SK-N-SH treated with all-trans-retinoic acid at 6 μM for 48 hours (cell line): ENCODE measurements around the gene GLIS2.
"Not testable (repeated sequence)": the region's sequence is repeated elsewhere in the genome, so short reads cannot be mapped to it uniquely, and the experiment has no call there.

Source experiments
- ATAC-seq: fragments of 200-7000 bp; cut with Tn5 transposase; 3 replicates; pipeline ENCODE4 v1.9.1; 2020; ENCODE audit warnings: mild to moderate bottlenecking, moderate library complexity
- ARNTL ChIP-seq: fragments of 450-650 bp; formaldehyde crosslinking; IDR thresholded peaks from 2 replicates; pipeline ENCODE4 v1.5.0; 2020; ENCODE audit warnings: low read depth, mild to moderate bottlenecking, moderate library complexity, borderline replicate concordance
- BACH2 ChIP-seq: fragments of 250-450 bp; sonication (Bioruptor Pico); IDR thresholded peaks from 2 replicates; pipeline ENCODE4 v1.9.0; 2021; ENCODE audit warnings: mild to moderate bottlenecking, borderline replicate concordance
- CSDC2 ChIP-seq: fragments of 250-450 bp; sonication (Bioruptor Pico); IDR thresholded peaks from 2 replicates; pipeline ENCODE4 v1.5.0; 2020; ENCODE audit warnings: mild to moderate bottlenecking, moderate library complexity
- GLIS3 ChIP-seq: fragments of 250-450 bp; sonication (Bioruptor Pico); IDR thresholded peaks from 2 replicates; pipeline ENCODE4 v1.5.0; 2020; ENCODE audit warnings: mild to moderate bottlenecking, moderate library complexity
- ISL1 ChIP-seq: fragments of 250-450 bp; sonication (Bioruptor Pico); IDR thresholded peaks from 2 replicates; pipeline ENCODE4 v2.1.2; 2022; ENCODE audit warnings: mild to moderate bottlenecking, moderate library complexity
- PPARA ChIP-seq: fragments of 250-450 bp; sonication (Bioruptor Pico); IDR thresholded peaks from 2 replicates; pipeline ENCODE4 v1.5.0; 2020; ENCODE audit warnings: mild to moderate bottlenecking, borderline replicate concordance
- SNAI2 ChIP-seq: fragments of 250-450 bp; sonication (Bioruptor Pico); IDR thresholded peaks from 2 replicates; pipeline ENCODE4 v1.5.0; 2020; ENCODE audit warnings: mild to moderate bottlenecking, moderate library complexity
- ZC3H10 ChIP-seq: fragments of 250-450 bp; sonication (Bioruptor Pico); IDR thresholded peaks from 2 replicates; pipeline ENCODE4 v1.5.1; 2021; ENCODE audit warnings: mild to moderate bottlenecking, moderate library complexity
- ZFP3 ChIP-seq: fragments of 250-450 bp; sonication (Bioruptor Pico); IDR thresholded peaks from 2 replicates; pipeline ENCODE4 v1.5.0; 2020; ENCODE audit warnings: mild to moderate bottlenecking, moderate library complexity
- ZFP30 ChIP-seq: fragments of 450-650 bp; formaldehyde crosslinking; IDR thresholded peaks from 2 replicates; pipeline ENCODE4 v1.5.0; 2022; ENCODE audit warnings: mild to moderate bottlenecking, moderate library complexity
- ZNF565 ChIP-seq: fragments of 450-650 bp; formaldehyde crosslinking; conservative IDR thresholded peaks from 2 replicates; pipeline ENCODE4 v1.5.0; 2020; ENCODE audit warnings: low read depth, mild to moderate bottlenecking, moderate library complexity
- ZNF70 ChIP-seq: fragments of 450-650 bp; formaldehyde crosslinking; IDR thresholded peaks from 2 replicates; pipeline ENCODE4 v1.5.0; 2020; ENCODE audit warnings: mild to moderate bottlenecking, moderate library complexity
- ZNF8 ChIP-seq: fragments of 450-650 bp; formaldehyde crosslinking; IDR thresholded peaks from 2 replicates; pipeline ENCODE4 v1.5.0; 2020; ENCODE audit warnings: mild to moderate bottlenecking, moderate library complexity
- TF ChIP-seq, protein P1 (sequence below): fragments of 250-450 bp; sonication (Bioruptor Pico); IDR thresholded peaks from 2 replicates; pipeline ENCODE4 v1.5.1; 2021; ENCODE audit warnings: mild to moderate bottlenecking, moderate library complexity
- TF ChIP-seq, protein P2 (sequence below): fragments of 250-450 bp; sonication (Bioruptor Pico); IDR thresholded peaks from 2 replicates; pipeline ENCODE4 v1.5.0; 2020; ENCODE audit warnings: mild to moderate bottlenecking, moderate library complexity
- TF ChIP-seq, protein P3 (sequence below): fragments of 250-450 bp; sonication (Bioruptor Pico); IDR thresholded peaks from 2 replicates; pipeline ENCODE4 v1.8.0; 2021; ENCODE audit warnings: low read depth, mild to moderate bottlenecking, moderate library complexity, borderline replicate concordance
- TF ChIP-seq, protein P4 (sequence below): fragments of 250-450 bp; sonication (Bioruptor Pico); IDR thresholded peaks from 2 replicates; pipeline ENCODE4 v1.5.1; 2020; ENCODE audit warnings: low read depth, mild to moderate bottlenecking, moderate library complexity
- TF ChIP-seq, protein P5 (sequence below): fragments of 250-450 bp; sonication (Bioruptor Pico); IDR thresholded peaks from 2 replicates; pipeline ENCODE4 v1.8.0; 2020; ENCODE audit warnings: mild to moderate bottlenecking, moderate library complexity, borderline replicate concordance

Gene GLIS2

DNA sequence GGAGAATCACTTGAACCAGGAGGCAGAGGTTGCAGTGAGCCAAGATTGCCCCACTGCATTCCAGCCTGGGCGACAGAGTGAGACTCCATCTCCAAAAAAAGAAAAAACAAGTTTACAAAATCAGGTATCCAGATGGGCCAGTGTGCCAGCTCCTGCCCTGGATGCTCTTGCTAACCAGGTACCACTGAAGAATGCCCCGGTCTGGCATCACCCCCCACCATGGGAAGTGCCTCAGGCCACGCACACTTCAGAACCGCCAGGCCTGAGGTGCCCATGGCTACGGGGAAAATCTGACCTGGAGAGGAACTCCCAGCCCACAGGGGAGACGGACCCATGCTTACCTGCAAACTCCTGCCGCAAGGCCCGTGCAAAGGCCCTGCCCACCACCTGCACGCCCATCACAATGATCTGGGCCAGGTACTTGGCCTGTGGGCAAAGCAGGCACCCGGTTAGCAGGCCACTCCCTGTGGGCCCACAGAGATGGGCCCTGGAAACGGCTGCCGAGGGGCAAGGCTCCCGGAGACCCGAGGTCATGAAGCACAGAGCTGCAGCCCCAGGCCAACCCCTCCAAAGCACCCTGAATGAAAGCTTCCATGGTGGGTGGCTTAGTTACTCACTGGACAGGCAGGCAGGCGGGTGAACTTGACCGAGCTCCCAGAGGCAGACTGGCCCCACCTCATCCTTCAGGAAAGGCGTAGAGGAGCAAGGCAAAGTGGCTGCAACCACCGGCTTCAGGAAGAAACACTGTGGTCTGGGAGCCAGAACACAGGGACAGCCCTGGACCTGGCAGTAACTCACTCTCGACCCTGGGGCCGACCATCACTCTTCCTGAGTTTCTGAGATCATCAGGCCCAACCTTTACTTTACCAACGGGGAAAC, 27.2 kb downstream of the GLIS2 start:
- no peak for ATAC-seq
- TF ChIP-seq GLIS3 (CRISPR knock-in tag) = no peak
- TF ChIP-seq SNAI2 (CRISPR knock-in tag) = no peak
- TF ChIP-seq CSDC2 = no peak
- TF ChIP-seq, protein P1, sequence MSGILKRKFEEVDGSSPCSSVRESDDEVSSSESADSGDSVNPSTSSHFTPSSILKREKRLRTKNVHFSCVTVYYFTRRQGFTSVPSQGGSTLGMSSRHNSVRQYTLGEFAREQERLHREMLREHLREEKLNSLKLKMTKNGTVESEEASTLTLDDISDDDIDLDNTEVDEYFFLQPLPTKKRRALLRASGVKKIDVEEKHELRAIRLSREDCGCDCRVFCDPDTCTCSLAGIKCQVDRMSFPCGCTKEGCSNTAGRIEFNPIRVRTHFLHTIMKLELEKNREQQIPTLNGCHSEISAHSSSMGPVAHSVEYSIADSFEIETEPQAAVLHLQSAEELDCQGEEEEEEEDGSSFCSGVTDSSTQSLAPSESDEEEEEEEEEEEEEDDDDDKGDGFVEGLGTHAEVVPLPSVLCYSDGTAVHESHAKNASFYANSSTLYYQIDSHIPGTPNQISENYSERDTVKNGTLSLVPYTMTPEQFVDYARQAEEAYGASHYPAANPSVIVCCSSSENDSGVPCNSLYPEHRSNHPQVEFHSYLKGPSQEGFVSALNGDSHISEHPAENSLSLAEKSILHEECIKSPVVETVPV (CRISPR knock-in tag) = no peak
- TF ChIP-seq, protein P2, sequence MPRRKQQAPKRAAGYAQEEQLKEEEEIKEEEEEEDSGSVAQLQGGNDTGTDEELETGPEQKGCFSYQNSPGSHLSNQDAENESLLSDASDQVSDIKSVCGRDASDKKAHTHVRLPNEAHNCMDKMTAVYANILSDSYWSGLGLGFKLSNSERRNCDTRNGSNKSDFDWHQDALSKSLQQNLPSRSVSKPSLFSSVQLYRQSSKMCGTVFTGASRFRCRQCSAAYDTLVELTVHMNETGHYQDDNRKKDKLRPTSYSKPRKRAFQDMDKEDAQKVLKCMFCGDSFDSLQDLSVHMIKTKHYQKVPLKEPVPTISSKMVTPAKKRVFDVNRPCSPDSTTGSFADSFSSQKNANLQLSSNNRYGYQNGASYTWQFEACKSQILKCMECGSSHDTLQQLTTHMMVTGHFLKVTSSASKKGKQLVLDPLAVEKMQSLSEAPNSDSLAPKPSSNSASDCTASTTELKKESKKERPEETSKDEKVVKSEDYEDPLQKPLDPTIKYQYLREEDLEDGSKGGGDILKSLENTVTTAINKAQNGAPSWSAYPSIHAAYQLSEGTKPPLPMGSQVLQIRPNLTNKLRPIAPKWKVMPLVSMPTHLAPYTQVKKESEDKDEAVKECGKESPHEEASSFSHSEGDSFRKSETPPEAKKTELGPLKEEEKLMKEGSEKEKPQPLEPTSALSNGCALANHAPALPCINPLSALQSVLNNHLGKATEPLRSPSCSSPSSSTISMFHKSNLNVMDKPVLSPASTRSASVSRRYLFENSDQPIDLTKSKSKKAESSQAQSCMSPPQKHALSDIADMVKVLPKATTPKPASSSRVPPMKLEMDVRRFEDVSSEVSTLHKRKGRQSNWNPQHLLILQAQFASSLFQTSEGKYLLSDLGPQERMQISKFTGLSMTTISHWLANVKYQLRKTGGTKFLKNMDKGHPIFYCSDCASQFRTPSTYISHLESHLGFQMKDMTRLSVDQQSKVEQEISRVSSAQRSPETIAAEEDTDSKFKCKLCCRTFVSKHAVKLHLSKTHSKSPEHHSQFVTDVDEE (CRISPR knock-in tag) = no peak
- no peak for TF ChIP-seq ZNF8
- no peak for TF ChIP-seq ARNTL (CRISPR knock-in tag)
- TF ChIP-seq, all 23 proteins: peak for 0

DNA sequence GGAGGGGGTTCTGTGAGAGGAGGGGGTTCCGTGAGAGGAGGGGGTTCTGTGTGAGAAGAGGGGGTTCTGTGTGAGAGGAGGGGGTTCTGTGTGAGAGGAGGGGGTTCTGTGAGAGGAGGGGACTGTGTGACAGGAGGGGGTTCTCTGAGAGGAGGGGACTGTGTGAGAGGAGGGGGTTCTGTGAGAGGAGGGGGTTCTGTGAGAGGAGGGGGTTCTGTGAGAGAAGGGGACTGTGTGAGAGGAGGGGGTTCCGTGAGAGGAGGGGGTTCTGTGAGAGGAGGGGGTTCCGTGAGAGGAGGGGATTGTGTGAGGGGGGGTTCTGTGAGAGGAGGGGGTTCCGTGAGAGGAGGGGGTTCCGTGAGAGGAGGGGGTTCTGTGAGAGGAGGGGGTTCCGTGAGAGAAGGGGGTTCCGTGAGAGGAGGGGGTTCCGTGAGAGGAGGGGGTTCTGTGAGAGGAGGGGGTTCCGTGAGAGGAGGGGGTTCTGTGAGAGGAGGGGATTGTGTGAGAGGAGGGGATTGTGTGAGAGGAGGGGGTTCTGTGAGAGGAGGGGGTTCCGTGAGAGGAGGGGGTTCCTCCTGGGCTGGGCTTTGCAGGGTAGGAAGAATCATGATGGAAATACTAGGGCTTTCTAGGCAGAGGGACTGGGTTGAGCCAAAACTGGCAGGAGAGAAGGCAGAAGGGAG, 28.6 kb downstream of the GLIS2 start:
- ATAC-seq = not testable (repeated sequence)

DNA sequence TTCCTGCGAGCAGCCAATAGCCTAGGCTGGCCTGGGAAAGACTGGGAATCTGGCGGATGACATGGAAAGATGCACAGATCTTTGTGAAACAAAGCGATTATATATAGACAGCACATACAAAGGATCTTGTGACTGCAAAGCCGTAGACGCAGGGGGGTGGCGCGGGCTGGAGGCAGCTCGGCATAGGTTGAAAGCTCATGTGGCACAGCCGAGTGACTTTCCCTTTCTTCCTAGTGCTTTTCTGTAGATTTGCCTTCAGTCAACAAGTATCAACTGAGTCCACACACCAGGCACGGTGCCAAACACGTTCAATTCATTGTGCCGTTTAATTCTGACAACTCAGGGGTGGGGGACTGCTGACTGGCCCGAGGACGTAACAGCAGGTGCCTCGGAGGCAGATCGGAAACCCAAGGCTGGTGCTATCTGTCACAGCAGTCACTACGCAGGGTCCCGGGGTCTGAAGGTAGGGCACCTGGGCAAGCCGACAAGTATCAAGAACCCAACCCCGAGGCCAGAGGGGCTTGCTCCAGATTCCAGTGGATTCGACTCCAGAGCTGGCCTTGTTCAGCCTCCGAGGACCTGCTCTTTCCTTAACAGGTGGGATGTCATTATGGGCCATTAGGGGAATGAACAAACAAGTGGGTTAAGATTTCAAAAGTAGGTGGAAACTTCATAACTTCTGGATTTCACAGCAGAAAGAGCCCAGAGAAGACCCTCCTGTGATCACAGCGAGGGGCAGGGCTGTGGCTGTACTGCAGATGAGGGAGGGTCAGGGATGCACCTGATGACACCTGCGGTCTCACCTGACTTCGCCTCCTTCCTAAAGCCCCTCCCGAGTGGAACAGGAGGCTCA, 29.3 kb downstream of the GLIS2 start:
- ATAC-seq = no peak
- no peak for TF ChIP-seq ZNF565 (CRISPR knock-in tag)
- no peak for TF ChIP-seq PPARA (CRISPR knock-in tag)
- TF ChIP-seq ISL1 (CRISPR knock-in tag) = no peak
- TF ChIP-seq, protein P3, sequence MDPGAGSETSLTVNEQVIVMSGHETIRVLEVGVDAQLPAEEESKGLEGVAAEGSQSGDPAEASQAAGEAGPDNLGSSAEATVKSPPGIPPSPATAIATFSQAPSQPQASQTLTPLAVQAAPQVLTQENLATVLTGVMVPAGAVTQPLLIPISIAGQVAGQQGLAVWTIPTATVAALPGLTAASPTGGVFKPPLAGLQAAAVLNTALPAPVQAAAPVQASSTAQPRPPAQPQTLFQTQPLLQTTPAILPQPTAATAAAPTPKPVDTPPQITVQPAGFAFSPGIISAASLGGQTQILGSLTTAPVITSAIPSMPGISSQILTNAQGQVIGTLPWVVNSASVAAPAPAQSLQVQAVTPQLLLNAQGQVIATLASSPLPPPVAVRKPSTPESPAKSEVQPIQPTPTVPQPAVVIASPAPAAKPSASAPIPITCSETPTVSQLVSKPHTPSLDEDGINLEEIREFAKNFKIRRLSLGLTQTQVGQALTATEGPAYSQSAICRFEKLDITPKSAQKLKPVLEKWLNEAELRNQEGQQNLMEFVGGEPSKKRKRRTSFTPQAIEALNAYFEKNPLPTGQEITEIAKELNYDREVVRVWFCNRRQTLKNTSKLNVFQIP (CRISPR knock-in tag) = no peak
- TF ChIP-seq ZFP3 (CRISPR knock-in tag) = no peak
- no peak for TF ChIP-seq ZC3H10 (CRISPR knock-in tag)
- no peak for TF ChIP-seq BACH2 (CRISPR knock-in tag)
- TF ChIP-seq ZNF70 (CRISPR knock-in tag) = no peak
- no peak for TF ChIP-seq ZNF8
- TF ChIP-seq, protein P1 (CRISPR knock-in tag) = no peak

DNA sequence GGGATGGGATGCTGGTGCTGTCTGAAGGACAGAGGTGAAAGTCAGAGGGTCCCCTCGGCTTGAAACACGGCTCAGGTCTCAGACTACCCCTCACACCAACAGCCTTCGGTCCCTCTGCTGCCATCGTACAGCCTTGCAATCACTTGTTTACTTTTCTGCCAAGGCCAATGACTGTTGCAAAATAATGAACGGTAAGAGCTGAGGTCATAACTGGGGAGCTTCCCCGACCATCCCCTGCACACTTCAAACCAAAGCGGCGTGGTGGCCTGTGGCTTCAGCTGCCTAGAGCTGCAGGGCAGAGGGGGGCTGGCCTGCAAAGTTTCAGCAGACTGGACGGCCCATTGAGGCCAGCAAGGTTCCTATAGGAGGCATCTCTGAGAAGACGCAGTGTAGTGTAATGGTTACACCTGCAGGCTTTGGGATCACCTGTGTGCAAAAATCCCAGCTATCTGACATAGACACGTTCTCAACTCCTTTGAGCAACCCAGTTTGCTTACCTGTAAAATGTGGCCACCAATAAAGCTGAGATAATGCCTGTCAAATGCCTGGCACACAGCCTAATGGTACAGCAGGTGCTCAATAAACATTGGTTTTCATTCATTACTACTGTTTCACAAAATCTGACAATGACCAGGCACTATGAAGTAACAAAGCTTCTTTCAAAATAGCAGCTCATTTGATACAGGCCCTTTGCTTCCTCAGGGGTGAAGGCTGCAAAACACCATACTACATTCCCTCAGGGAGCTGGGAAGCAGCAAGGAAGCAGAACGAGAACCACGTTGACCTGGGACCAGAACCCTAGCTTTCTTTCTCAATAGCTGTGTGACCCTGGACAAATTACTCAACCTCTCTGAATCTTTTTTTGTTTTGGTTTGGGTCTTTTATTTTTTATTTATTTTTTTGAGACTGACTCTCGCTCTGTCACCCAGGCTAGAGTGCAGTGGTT, 30.2 kb downstream of the GLIS2 start:
- TF ChIP-seq GLIS3 (CRISPR knock-in tag) (no peak), ZFP30 (CRISPR knock-in tag) (no peak), ZFP3 (CRISPR knock-in tag) (no peak), CSDC2 (no peak), ZC3H10 (CRISPR knock-in tag) (no peak)
- TF ChIP-seq, protein P4, sequence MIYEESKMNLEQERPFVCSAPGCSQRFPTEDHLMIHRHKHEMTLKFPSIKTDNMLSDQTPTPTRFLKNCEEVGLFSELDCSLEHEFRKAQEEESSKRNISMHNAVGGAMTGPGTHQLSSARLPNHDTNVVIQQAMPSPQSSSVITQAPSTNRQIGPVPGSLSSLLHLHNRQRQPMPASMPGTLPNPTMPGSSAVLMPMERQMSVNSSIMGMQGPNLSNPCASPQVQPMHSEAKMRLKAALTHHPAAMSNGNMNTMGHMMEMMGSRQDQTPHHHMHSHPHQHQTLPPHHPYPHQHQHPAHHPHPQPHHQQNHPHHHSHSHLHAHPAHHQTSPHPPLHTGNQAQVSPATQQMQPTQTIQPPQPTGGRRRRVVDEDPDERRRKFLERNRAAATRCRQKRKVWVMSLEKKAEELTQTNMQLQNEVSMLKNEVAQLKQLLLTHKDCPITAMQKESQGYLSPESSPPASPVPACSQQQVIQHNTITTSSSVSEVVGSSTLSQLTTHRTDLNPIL (CRISPR knock-in tag) = no peak
- TF ChIP-seq, protein P1 (CRISPR knock-in tag) = no peak
- TF ChIP-seq, protein P5, sequence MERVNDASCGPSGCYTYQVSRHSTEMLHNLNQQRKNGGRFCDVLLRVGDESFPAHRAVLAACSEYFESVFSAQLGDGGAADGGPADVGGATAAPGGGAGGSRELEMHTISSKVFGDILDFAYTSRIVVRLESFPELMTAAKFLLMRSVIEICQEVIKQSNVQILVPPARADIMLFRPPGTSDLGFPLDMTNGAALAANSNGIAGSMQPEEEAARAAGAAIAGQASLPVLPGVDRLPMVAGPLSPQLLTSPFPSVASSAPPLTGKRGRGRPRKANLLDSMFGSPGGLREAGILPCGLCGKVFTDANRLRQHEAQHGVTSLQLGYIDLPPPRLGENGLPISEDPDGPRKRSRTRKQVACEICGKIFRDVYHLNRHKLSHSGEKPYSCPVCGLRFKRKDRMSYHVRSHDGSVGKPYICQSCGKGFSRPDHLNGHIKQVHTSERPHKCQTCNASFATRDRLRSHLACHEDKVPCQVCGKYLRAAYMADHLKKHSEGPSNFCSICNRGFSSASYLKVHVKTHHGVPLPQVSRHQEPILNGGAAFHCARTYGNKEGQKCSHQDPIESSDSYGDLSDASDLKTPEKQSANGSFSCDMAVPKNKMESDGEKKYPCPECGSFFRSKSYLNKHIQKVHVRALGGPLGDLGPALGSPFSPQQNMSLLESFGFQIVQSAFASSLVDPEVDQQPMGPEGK (CRISPR knock-in tag) = no peak
- ATAC-seq = no peak
